Activated CD4-positive, alpha-beta memory T cell treated with anti-CD3 and anti-CD28 coated beads for 36 hours (primary cell): ENCODE measurements around the gene MRGPRX4. TPM values are rescaled to one million over a fixed set of nuclear protein-coding genes. Genes with fewer than 3 reads are reported as not detected.

Experiments used
- CTCF ChIA-PET: fragments of 350-600 bp; sonication (Branson Sonifier 250); formaldehyde crosslinking; loops from one replicate; lab custom pipeline; 2021; ENCODE audit warnings: antibody characterized with exemption, inconsistent platforms; lab: Charles Lee
- POLR2A ChIA-PET: fragments of 350-600 bp; sonication (Branson Sonifier 250); formaldehyde crosslinking; loops from one replicate; lab custom pipeline; 2021; ENCODE audit warnings: antibody characterized with exemption; lab: Charles Lee
- DNase-seq: peaks from one replicate; pipeline ENCODE4 v3.0.0-alpha.2; 2020
- H3K27ac Mint-ChIP-seq: one replicate; pipeline ENCODE4 v1.8.0; 2021; ENCODE audit warnings: mixed read lengths
- H3K27me3 Mint-ChIP-seq: one replicate; pipeline ENCODE4 v1.8.0; 2021; ENCODE audit warnings: mixed read lengths
- H3K36me3 Mint-ChIP-seq: one replicate; pipeline ENCODE4 v1.8.0; 2021; ENCODE audit warnings: mixed read lengths
- H3K4me1 Mint-ChIP-seq: one replicate; pipeline ENCODE4 v1.8.0; 2021; ENCODE audit warnings: low read depth, mixed read lengths
- H3K4me3 Mint-ChIP-seq: one replicate; pipeline ENCODE4 v1.8.0; 2021; ENCODE audit warnings: mild to moderate bottlenecking, mixed read lengths
- H3K9me3 Mint-ChIP-seq: one replicate; pipeline ENCODE4 v1.8.0; 2021; ENCODE audit warnings: mixed read lengths
- intact Hi-C: fragments of 100-400 bp; cut with micrococcal nuclease; formaldehyde crosslinking; loops from one replicate; pipeline ENCODE4 v1.15.1; 2023
- total RNA-seq, 2 experiments: library from RNA; stranded (reverse); gene quantifications; one replicate each; pipeline ENCODE4 v1.2.3, GENCODE V29; 2021

MRGPRX4 gene
- total RNA-seq, 2 experiments from 2014 or later, result not detected

DNA sequence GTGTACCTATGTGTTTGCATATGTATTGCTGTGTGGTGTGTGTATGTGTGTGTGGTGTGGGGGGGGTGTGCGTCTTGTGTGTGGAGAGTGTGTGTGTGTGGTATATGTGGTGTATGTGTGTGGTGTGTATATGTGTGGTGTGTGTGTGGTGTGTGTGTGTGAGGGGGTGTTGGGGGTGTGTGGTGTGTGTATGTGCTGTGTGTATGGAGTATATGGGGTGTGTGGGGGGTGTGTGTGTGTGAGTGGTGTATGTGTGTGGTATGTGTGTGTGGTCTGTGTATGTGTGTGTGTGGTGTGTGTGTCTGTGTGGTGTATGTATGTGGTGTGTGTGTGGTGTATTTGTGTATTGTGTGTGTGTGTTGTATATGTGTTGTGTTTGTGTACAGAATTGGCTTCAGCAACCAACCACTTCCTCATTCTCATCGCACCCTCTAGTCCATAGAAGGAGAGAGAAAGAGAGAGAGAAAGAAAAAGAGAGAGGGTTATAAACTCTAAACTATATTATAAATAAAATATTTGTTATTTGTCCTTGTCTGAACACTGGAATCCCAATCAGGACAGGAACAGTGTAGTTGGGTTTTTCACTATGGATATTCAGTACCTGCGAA is 50.3 kb downstream of the MRGPRX4 start:
- H3K4me3 Mint-ChIP-seq, result no peak overlapping the region
- no peaks in the 10 kb centered on the region for H3K36me3 Mint-ChIP-seq
- no peak overlapping the region for H3K27ac Mint-ChIP-seq
- intact Hi-C loops, result no loop called here
- no peaks in the 10 kb centered on the region for H3K4me1 Mint-ChIP-seq
- peaks cover 3% of the 10 kb centered on the region for H3K27me3 Mint-ChIP-seq
- no peaks in the 10 kb centered on the region for H3K9me3 Mint-ChIP-seq
- no peak for DNase-seq
- ChIA-PET CTCF (interaction anchor here (0.8 kb wide), 1 partner anchor 21 kb away, joined by 3 read pairs; no protein-coding TSS in a partner anchor), POLR2A (no interaction called here)

Other genes starting within 250 kb of the MRGPRX4 start
- gene SERGEF, start 159.8 kb upstream of the MRGPRX4 start, total RNA-seq, result 10 to 100 TPM; 42.7 to 44.2 TPM
- gene TPH1, start 126.6 kb upstream of the MRGPRX4 start, total RNA-seq, result under 1 TPM; 0.05 to 0.14 TPM
- gene SAAL1, start 66.8 kb upstream of the MRGPRX4 start, total RNA-seq, result 10 to 100 TPM; 32.1 to 34.3 TPM
- gene MRGPRX3, start 40.3 kb upstream of the MRGPRX4 start, total RNA-seq, result not detected
- not detected for gene SAA4, start 64.0 kb downstream of the MRGPRX4 start, total RNA-seq
- not detected for gene SAA2, start 75.8 kb downstream of the MRGPRX4 start, total RNA-seq
- gene SAA1, start 93.4 kb downstream of the MRGPRX4 start, total RNA-seq, result not detected
- gene HPS5, start 149.3 kb downstream of the MRGPRX4 start, total RNA-seq, result 10 to 100 TPM; 19.9 to 20.9 TPM
- 10 to 100 TPM; 37.3 to 39.5 TPM for gene GTF2H1, start 149.7 kb downstream of the MRGPRX4 start, total RNA-seq
- 1,000 to 10,000 TPM; 1,556 to 1,579 TPM for gene LDHA, start 221.7 kb downstream of the MRGPRX4 start, total RNA-seq
- not detected for gene LDHC, start 239.5 kb downstream of the MRGPRX4 start, total RNA-seq